ENCODE data around the gene USP34.

USP34 gene

GRCh38 chr2:61254536-61254935 lies 216.4 kb downstream of the USP34 start:
- TF ChIP-seq, protein P1, sequence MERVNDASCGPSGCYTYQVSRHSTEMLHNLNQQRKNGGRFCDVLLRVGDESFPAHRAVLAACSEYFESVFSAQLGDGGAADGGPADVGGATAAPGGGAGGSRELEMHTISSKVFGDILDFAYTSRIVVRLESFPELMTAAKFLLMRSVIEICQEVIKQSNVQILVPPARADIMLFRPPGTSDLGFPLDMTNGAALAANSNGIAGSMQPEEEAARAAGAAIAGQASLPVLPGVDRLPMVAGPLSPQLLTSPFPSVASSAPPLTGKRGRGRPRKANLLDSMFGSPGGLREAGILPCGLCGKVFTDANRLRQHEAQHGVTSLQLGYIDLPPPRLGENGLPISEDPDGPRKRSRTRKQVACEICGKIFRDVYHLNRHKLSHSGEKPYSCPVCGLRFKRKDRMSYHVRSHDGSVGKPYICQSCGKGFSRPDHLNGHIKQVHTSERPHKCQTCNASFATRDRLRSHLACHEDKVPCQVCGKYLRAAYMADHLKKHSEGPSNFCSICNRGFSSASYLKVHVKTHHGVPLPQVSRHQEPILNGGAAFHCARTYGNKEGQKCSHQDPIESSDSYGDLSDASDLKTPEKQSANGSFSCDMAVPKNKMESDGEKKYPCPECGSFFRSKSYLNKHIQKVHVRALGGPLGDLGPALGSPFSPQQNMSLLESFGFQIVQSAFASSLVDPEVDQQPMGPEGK (CRISPR knock-in tag; IDR thresholded peaks at IDR 0.05; ENCODE audit: borderline replicate concordance) = no peak
- no peak for TF ChIP-seq ZFP3 (CRISPR knock-in tag; IDR thresholded peaks at IDR 0.05)
- no peak for ATAC-seq

GRCh38 chr2:61253136-61253535 lies 217.8 kb downstream of the USP34 start:
- no peak for ATAC-seq
- TF ChIP-seq PPARA (CRISPR knock-in tag; IDR thresholded peaks at IDR 0.05; ENCODE audit: borderline replicate concordance) (no peak), RARB (CRISPR knock-in tag; IDR thresholded peaks at IDR 0.05) (no peak), ZNF8 (CRISPR knock-in tag; IDR thresholded peaks at IDR 0.05) (no peak), BACH2 (CRISPR knock-in tag; IDR thresholded peaks at IDR 0.05; ENCODE audit: borderline replicate concordance) (no peak), CSDC2 (CRISPR knock-in tag; IDR thresholded peaks at IDR 0.05) (no peak), SNAI2 (CRISPR knock-in tag; IDR thresholded peaks at IDR 0.05) (no peak)
- TF ChIP-seq, protein P1 (CRISPR knock-in tag; IDR thresholded peaks at IDR 0.05; ENCODE audit: borderline replicate concordance) = no peak
- TF ChIP-seq, protein P2, sequence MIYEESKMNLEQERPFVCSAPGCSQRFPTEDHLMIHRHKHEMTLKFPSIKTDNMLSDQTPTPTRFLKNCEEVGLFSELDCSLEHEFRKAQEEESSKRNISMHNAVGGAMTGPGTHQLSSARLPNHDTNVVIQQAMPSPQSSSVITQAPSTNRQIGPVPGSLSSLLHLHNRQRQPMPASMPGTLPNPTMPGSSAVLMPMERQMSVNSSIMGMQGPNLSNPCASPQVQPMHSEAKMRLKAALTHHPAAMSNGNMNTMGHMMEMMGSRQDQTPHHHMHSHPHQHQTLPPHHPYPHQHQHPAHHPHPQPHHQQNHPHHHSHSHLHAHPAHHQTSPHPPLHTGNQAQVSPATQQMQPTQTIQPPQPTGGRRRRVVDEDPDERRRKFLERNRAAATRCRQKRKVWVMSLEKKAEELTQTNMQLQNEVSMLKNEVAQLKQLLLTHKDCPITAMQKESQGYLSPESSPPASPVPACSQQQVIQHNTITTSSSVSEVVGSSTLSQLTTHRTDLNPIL (CRISPR knock-in tag; IDR thresholded peaks at IDR 0.05; ENCODE audit: low read depth) = no peak

GRCh38 chr2:61252031-61252430 lies 218.9 kb downstream of the USP34 start:
- no peak for TF ChIP-seq TOX (CRISPR knock-in tag; IDR thresholded peaks at IDR 0.05; ENCODE audit: borderline replicate concordance)
- TF ChIP-seq ISL1 (CRISPR knock-in tag; IDR thresholded peaks at IDR 0.05) = no peak
- TF ChIP-seq ZFP3 (CRISPR knock-in tag; IDR thresholded peaks at IDR 0.05) = no peak
- TF ChIP-seq PPARA (CRISPR knock-in tag; IDR thresholded peaks at IDR 0.05; ENCODE audit: borderline replicate concordance) = no peak
- no peak for TF ChIP-seq CSRNP3 (CRISPR knock-in tag; IDR thresholded peaks at IDR 0.05)
- no peak for TF ChIP-seq ZC3H10 (CRISPR knock-in tag; IDR thresholded peaks at IDR 0.05)
- TF ChIP-seq GLIS3 (CRISPR knock-in tag; IDR thresholded peaks at IDR 0.05) = no peak
- no peak for TF ChIP-seq ESRRG (CRISPR knock-in tag; IDR thresholded peaks at IDR 0.05)
- no peak for ATAC-seq

GRCh38 chr2:61249521-61250071 lies 221.3 kb downstream of the USP34 start:
- no peak for TF ChIP-seq ZC3H10 (CRISPR knock-in tag; IDR thresholded peaks at IDR 0.05)
- TF ChIP-seq ESRRG (CRISPR knock-in tag; IDR thresholded peaks at IDR 0.05) = no peak
- TF ChIP-seq ISL1 (CRISPR knock-in tag; IDR thresholded peaks at IDR 0.05) = no peak
- no peak for TF ChIP-seq SNAI2 (CRISPR knock-in tag; IDR thresholded peaks at IDR 0.05)
- TF ChIP-seq OSR1 (CRISPR knock-in tag; IDR thresholded peaks at IDR 0.05) = no peak
- no peak for TF ChIP-seq TOX (CRISPR knock-in tag; IDR thresholded peaks at IDR 0.05; ENCODE audit: borderline replicate concordance)
- TF ChIP-seq GLIS3 (CRISPR knock-in tag; IDR thresholded peaks at IDR 0.05) = no peak
- no peak for TF ChIP-seq ARNTL (CRISPR knock-in tag; IDR thresholded peaks at IDR 0.05; ENCODE audit: borderline replicate concordance, low read depth)
- no peak for TF ChIP-seq TCF4 (CRISPR knock-in tag; IDR thresholded peaks at IDR 0.05; ENCODE audit: borderline replicate concordance)
- TF ChIP-seq, protein P1 (CRISPR knock-in tag; IDR thresholded peaks at IDR 0.05; ENCODE audit: borderline replicate concordance) = no peak
- TF ChIP-seq BACH2 (CRISPR knock-in tag; IDR thresholded peaks at IDR 0.05; ENCODE audit: borderline replicate concordance) = no peak

More at GRCh38 chr2:61249521-61250071, 221.3 kb downstream of the USP34 start:
- no peak for ATAC-seq
